H9 (cell line): ENCODE data around the gene RRAD. TPM values are rescaled to one million over a fixed set of nuclear protein-coding genes. Genes with fewer than 3 reads are reported as not detected.
"Not testable (repeated sequence)": the region's sequence is repeated elsewhere in the genome, so short reads cannot be mapped to it uniquely, and the experiment has no call there.

Experiments
- DNase-seq: peaks from one replicate; pipeline ENCODE4 v3.0.0-alpha.2; 2017
- H2AFZ ChIP-seq: one replicate; pipeline ENCODE4 v1.6.1; 2013; ENCODE audit warnings: mild to moderate bottlenecking, low read length, control low read depth, moderate library complexity
- H2AK5ac ChIP-seq: 2 replicates; pipeline ENCODE4 v1.6.1; 2013; ENCODE audit warnings: low read length, control low read depth, mixed read lengths; ENCODE audit not compliant: insufficient read length
- H2BK120ac ChIP-seq: one replicate; pipeline ENCODE4 v1.6.1; 2013; ENCODE audit warnings: low read depth, mild to moderate bottlenecking, low read length, control low read depth, inconsistent platforms; ENCODE audit not compliant: poor library complexity, severe bottlenecking
- H2BK12ac ChIP-seq: 2 replicates; pipeline ENCODE4 v1.6.1; 2013; ENCODE audit warnings: low read length, control low read depth, mixed read lengths, low read depth; ENCODE audit not compliant: insufficient read length
- H2BK15ac ChIP-seq: 2 replicates; pipeline ENCODE4 v1.6.1; 2013; ENCODE audit warnings: low read depth, low read length, control low read depth
- H2BK20ac ChIP-seq: one replicate; pipeline ENCODE4 v1.6.1; 2013; ENCODE audit warnings: low read depth, mild to moderate bottlenecking, low read length, control low read depth, inconsistent platforms; ENCODE audit not compliant: poor library complexity, severe bottlenecking
- H2BK5ac ChIP-seq: 2 replicates; pipeline ENCODE4 v1.6.1; 2013; ENCODE audit warnings: low read length, control low read depth, mixed read lengths; ENCODE audit not compliant: insufficient read length
- H3K14ac ChIP-seq: 2 replicates; pipeline ENCODE4 v1.6.1; 2013; ENCODE audit warnings: low read length, control low read depth; ENCODE audit not compliant: insufficient read depth
- H3K18ac ChIP-seq: 2 replicates; pipeline ENCODE4 v1.6.1; 2013; ENCODE audit warnings: low read depth, mild to moderate bottlenecking, mixed read lengths, low read length, control low read depth; ENCODE audit not compliant: insufficient read length
- H3K23ac ChIP-seq: 2 replicates; pipeline ENCODE4 v1.6.1; 2013; ENCODE audit warnings: low read length, control low read depth, mixed read lengths, low read depth; ENCODE audit not compliant: insufficient read length
- H3K23me2 ChIP-seq: 2 replicates; pipeline ENCODE4 v1.6.1; 2013; ENCODE audit warnings: low read depth, mild to moderate bottlenecking, mixed read lengths, low read length, control low read depth; ENCODE audit not compliant: insufficient read length, poor library complexity, severe bottlenecking
- H3K27ac ChIP-seq: 2 replicates; pipeline ENCODE4 v1.5.1; 2013; ENCODE audit warnings: low read length, control low read depth, mixed read lengths, low read depth; ENCODE audit not compliant: insufficient read length
- H3K27me3 ChIP-seq: 2 replicates; pipeline ENCODE4 v1.6.1; 2013; ENCODE audit warnings: low read length, control low read depth, inconsistent platforms; ENCODE audit not compliant: insufficient read depth
- H3K4ac ChIP-seq: 2 replicates; pipeline ENCODE4 v1.6.1; 2013; ENCODE audit warnings: low read depth, mild to moderate bottlenecking, control low read depth, inconsistent platforms, low read length, moderate library complexity
- H3K4me1 ChIP-seq: 2 replicates; pipeline ENCODE4 v1.6.1; 2013; ENCODE audit warnings: low read length, control low read depth, inconsistent platforms; ENCODE audit not compliant: insufficient read depth
- H3K4me2 ChIP-seq: 2 replicates; pipeline ENCODE4 v1.6.1; 2013; ENCODE audit warnings: low read length, control low read depth, mixed read lengths; ENCODE audit not compliant: insufficient read length, insufficient read depth
- H3K56ac ChIP-seq: 2 replicates; pipeline ENCODE4 v1.6.1; 2013; ENCODE audit warnings: low read depth, mild to moderate bottlenecking, mixed read lengths, low read length, control low read depth; ENCODE audit not compliant: insufficient read length
- H3K79me1 ChIP-seq: 2 replicates; pipeline ENCODE4 v1.6.1; 2013; ENCODE audit warnings: low read depth, mild to moderate bottlenecking, moderate library complexity, low read length, control low read depth, inconsistent platforms; ENCODE audit not compliant: insufficient read depth, poor library complexity, severe bottlenecking
- H3K79me2 ChIP-seq: 2 replicates; pipeline ENCODE4 v1.6.1; 2013; ENCODE audit warnings: low read length, control low read depth, inconsistent platforms; ENCODE audit not compliant: insufficient read depth
- H3K9ac ChIP-seq: 2 replicates; pipeline ENCODE4 v1.6.1; 2013; ENCODE audit warnings: low read length, control low read depth, mixed read lengths; ENCODE audit not compliant: insufficient read length; ENCODE audit errors: extremely low read depth
- H3K9me3 ChIP-seq: one replicate; pipeline ENCODE4 v1.6.1; 2013; ENCODE audit warnings: low read depth, low read length, inconsistent platforms; ENCODE audit not compliant: control insufficient read depth
- H3T11ph ChIP-seq: one replicate; pipeline ENCODE4 v1.6.1; 2013; ENCODE audit warnings: mild to moderate bottlenecking, low read length, control low read depth, inconsistent platforms
- H4K20me1 ChIP-seq: one replicate; pipeline ENCODE4 v1.6.1; 2013; ENCODE audit not compliant: control insufficient read depth, insufficient read length, insufficient read depth
- H4K5ac ChIP-seq: 2 replicates; pipeline ENCODE4 v1.6.1; 2013; ENCODE audit warnings: low read depth, mild to moderate bottlenecking, mixed read lengths, low read length, control low read depth; ENCODE audit not compliant: insufficient read length
- H4K8ac ChIP-seq: replicated peaks from 2 replicates; pipeline ENCODE4 v1.6.1; 2013; ENCODE audit warnings: low read length, control low read depth, mixed read lengths, low read depth; ENCODE audit not compliant: insufficient read length
- H4K91ac ChIP-seq: 2 replicates; pipeline ENCODE4 v1.6.1; 2013; ENCODE audit warnings: low read depth, mild to moderate bottlenecking, moderate library complexity, mixed read lengths, low read length, control low read depth; ENCODE audit not compliant: insufficient read length
- H3K27ac Mint-ChIP-seq, 3 experiments: 2 replicates in 2 of 3; 3 replicates in 1 of 3; pipeline ENCODE4 v1.8.0; 2020 to 2021; ENCODE audit warnings: mixed read lengths in 3 of 3, mild to moderate bottlenecking in 1 of 3, moderate library complexity in 1 of 3
- H3K27me3 Mint-ChIP-seq: 2 replicates; pipeline ENCODE4 v1.8.0; 2021; ENCODE audit warnings: low read depth, mild to moderate bottlenecking, moderate library complexity, mixed read lengths
- H3K36me3 Mint-ChIP-seq, 3 experiments: 2 replicates in 2 of 3; 3 replicates in 1 of 3; pipeline ENCODE4 v1.8.0; 2020 to 2021; ENCODE audit warnings: low read depth in 3 of 3, mixed read lengths in 3 of 3; ENCODE audit not compliant: insufficient read depth in 1 of 3
- H3K4me1 Mint-ChIP-seq, 2 experiments: 2 replicates each; pipeline ENCODE4 v1.8.0; 2020; ENCODE audit warnings: mixed read lengths in 2 of 2
- H3K4me3 Mint-ChIP-seq, 2 experiments: 2 replicates in 1 of 2; 3 replicates in 1 of 2; pipeline ENCODE4 v1.8.0; 2020 to 2021; ENCODE audit warnings: mild to moderate bottlenecking in 2 of 2, mixed read lengths in 2 of 2, moderate library complexity in 1 of 2
- H3K9me3 Mint-ChIP-seq, 2 experiments: 2 replicates in 1 of 2; 3 replicates in 1 of 2; pipeline ENCODE4 v1.8.0; 2020; ENCODE audit warnings: mild to moderate bottlenecking in 2 of 2, mixed read lengths in 2 of 2, moderate library complexity in 1 of 2
- CTCF ChIP-seq: fragments of 200-600 bp; sonication (generic); conservative IDR thresholded peaks from 3 replicates; pipeline ENCODE4 v1.8.0; 2021; ENCODE audit warnings: antibody characterized with exemption, mild to moderate bottlenecking
- WGBS: extraction: QIAGEN DNeasy Blood & Tissue Kit; methylation state at CpG from one replicate; pipeline ENCODE4 v1.1.7; 2013; ENCODE audit warnings: missing lambda C conversion rate, low lambda C conversion rate, mixed read lengths; ENCODE audit not compliant: insufficient read length; ENCODE audit errors: extremely low coverage; 5-methylcytosine and 5-hydroxymethylcytosine counted together
- total RNA-seq: library from RNA; stranded (reverse); gene quantifications from 2 replicates; pipeline ENCODE4 v1.2.1, GENCODE V29; 2021

RRAD gene
- total RNA-seq, 1 experiment from 2014 or later: 0.72 TPM

- Histone ChIP-seq H4K8ac (no peak overlapping the region), H4K91ac (no peak overlapping the region), H2BK120ac (no peak overlapping the region), H3K4ac (no peak overlapping the region), H2BK15ac (no peak overlapping the region), H2BK5ac (no peak overlapping the region), H2AK5ac (no peak overlapping the region), H3K4me1 (no peaks in the 10 kb centered on the region), H3K27me3 (no peaks in the 10 kb centered on the region), H3K56ac (no peak overlapping the region), H3K9ac (no peak overlapping the region), H4K20me1 (peaks cover 4% of the 10 kb centered on the region), H3K79me1 (no peaks in the 10 kb centered on the region), H3T11ph (no peak overlapping the region), H3K14ac (no peak overlapping the region), H4K5ac (no peak overlapping the region), H3K23ac (no peak overlapping the region), H2AFZ (no peak overlapping the region), H3K79me2 (no peaks in the 10 kb centered on the region), H3K9me3 (no peaks in the 10 kb centered on the region), H2BK12ac (no peak overlapping the region), H2BK20ac (no peak overlapping the region), H3K27ac (no peak overlapping the region), H3K23me2 (no peaks in the 10 kb centered on the region), H3K18ac (no peak overlapping the region), H3K4me2 (no peak overlapping the region)
- TF ChIP-seq CTCF: no peak
- no peak for DNase-seq
- no peaks in the 10 kb centered on the region for H3K9me3 Mint-ChIP-seq
- peak overlapping the region in 1 of 3 experiments; percentile 50; a peak in 1 of 7 replicates for H3K27ac Mint-ChIP-seq
- H3K4me3 Mint-ChIP-seq: no peak overlapping the region
- peaks cover 7% of the 10 kb centered on the region for H3K27me3 Mint-ChIP-seq
- WGBS: no CpG with 5 or more reads among the region's 3 CpGs
- no peaks in the 10 kb centered on the region for H3K36me3 Mint-ChIP-seq
- H3K4me1 Mint-ChIP-seq: peaks cover 12 to 16% of the 10 kb centered on the region in 2 experiments
Observed at GRCh38 chr16:66898207-66898606, 27.1 kb downstream of the RRAD start.

GRCh38 chr16:66896682-66897081 lies 28.7 kb downstream of the RRAD start:
- not testable (repeated sequence) for H2BK5ac ChIP-seq, H3K9me3 Mint-ChIP-seq, H3K27ac Mint-ChIP-seq, H3K4ac ChIP-seq, H3K4me1 ChIP-seq, H3K79me1 ChIP-seq, H2BK15ac ChIP-seq, H3K79me2 ChIP-seq, H3K56ac ChIP-seq, H2BK120ac ChIP-seq, H3K27ac ChIP-seq, H3K4me2 ChIP-seq, H3K18ac ChIP-seq, H3K9ac ChIP-seq, H4K5ac ChIP-seq, H4K91ac ChIP-seq, H3K14ac ChIP-seq, H2BK12ac ChIP-seq, H3K27me3 ChIP-seq, H4K20me1 ChIP-seq, H4K8ac ChIP-seq, H3K4me3 Mint-ChIP-seq, H3K23me2 ChIP-seq, H2BK20ac ChIP-seq, H2AK5ac ChIP-seq, H3K27me3 Mint-ChIP-seq, H3T11ph ChIP-seq, H3K36me3 Mint-ChIP-seq, H3K9me3 ChIP-seq, H2AFZ ChIP-seq, H3K23ac ChIP-seq, DNase-seq
- WGBS: no CpG with 5 or more reads among the region's 5 CpGs
- H3K4me1 Mint-ChIP-seq: peaks cover 12 to 16% of the 10 kb centered on the region in 2 experiments
